ENCODE data around the gene INSIG2. TPM values are rescaled to one million over a fixed set of nuclear protein-coding genes. Genes with fewer than 3 reads are reported as not detected.

Gene INSIG2
- total RNA-seq, 2 donors from 2014 or later, result 15.2 to 15.9 TPM

DNA sequence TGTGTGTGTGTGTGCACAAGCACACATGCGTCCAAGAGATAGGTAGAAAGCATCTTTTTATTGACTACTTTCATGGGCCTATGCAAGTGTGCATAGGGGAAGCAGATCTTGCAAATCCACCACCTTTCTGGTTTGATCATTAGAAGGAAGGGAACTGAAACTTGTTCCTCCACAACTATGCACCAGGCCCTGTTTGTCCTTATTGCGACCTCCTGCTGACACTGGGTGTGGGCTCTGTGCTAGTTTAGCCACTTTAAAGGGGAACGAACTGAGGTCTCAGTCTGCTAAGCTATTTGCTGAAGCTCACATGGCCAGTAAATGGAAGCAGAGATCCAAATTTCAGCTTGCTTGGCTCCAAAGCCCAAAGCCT is 32.1 kb upstream of the INSIG2 start:
- DNase-seq, result no peak
- intact Hi-C loops (cut with DNase I), result no loop called here
- peak in 1 of 2 donors; percentile 75 for ATAC-seq

DNA sequence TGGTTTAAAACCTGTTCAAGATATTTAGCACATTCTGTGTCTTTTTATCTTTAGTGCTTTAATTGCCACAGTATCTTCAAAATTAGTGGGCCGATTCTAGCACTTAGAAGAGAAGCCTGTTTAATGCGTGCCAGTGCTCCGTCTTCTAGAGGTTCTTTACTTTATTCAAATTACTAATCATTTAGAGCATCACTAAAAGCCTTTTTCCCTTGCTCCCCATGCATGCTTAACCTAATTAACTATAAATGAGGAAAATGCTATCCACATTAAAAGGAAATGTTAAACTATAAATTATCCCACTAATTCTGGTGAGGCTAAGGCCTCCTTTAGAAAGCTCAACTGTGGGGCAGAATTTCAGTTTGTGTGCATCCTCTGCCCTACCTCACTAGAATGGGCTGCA is 31.5 kb upstream of the INSIG2 start:
- intact Hi-C loops (cut with DNase I), result no loop called here
- ATAC-seq (no peak), DNase-seq (no peak)

DNA sequence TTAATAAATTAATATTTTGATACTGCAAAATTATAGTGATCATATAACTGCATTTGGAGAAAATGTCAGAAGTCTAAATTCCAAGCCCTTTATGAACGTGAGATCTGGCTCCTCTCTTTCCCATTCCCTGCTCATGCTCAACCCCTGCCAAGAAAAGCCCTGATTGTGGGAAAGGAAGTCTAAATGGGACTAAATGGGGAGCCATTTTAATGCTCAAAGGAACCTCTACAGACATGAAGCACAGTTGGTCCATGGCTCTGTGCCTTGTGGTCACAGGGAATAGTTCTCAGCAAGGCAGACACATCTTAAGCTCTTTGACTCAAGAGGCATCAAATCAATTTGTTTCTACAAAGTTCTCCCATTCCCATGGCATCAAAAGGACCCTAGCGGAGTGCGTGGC is 29.3 kb upstream of the INSIG2 start:
- DNase-seq (no peak), ATAC-seq (no peak)
- intact Hi-C loops (cut with DNase I), result no loop called here

DNA sequence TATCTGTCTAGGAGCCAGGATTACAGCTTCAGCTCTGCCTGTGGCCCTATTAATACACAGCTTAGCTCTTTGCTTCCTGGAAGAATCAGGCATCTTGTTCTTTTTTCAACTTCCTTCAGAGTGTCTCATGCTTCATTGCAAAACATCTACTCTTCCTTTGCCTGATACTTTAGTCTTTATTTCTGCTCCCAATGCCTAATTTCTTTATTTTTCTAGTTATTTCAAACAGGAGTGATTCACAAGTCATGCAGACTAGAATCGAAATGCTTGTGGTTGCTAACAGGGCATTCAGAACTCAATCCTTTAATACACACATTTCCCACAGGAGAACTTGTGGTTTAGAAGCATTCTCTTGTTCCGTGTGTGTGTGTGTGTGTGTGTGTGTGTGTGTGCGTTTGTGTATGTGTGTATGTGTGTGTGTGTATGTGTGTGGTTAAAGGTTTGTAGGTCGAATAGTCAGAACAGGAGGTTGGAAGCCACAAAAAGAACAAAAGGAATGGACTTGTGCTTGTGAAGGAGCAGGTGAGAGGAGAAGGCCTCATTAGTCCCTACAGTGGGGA is 28.3 kb upstream of the INSIG2 start:
- ATAC-seq (no peak), DNase-seq (no peak)
- intact Hi-C loops (cut with DNase I), result no loop called here

DNA sequence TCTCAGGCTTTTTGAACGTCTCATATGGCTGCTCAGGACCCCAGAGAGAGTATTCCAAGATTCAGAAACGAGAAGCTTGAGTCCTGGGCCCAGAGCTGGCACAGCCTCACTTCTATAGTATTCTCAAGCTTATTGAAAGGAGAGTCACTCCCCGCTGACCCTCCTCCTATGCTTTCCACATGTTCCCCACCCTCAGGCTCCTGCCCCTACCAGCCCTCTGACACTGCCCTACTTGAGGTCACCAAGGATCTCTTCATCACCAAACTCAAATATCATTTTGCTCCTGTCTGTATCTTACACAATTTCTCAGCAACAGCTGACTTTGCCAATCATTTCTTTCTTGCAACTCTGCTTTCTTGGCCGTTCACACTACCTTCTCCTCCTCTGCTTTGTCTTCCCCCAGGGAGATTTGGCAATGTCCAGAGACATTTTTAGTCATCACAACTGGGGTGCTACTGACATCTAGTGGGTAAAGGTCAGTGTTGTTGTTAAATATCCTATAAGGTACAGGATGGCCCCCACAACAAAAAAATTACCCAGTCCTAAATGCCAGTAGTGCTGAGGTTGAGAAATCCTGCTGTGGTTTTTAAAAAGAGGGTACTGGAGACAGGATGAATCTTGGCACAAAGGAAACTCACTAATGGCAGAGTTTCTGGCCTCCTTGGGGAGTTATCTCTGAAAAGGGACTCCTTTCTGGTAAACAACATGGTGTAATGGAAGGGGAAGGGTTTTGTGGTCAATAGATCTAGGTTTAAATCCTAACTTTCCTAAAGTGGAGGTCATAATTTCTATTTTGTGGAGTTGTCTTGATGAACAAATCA is 26.9 kb upstream of the INSIG2 start:
- ATAC-seq (peak; percentile 71 to 75), DNase-seq (no peak)
- intact Hi-C loops (cut with DNase I), result no loop called here

DNA sequence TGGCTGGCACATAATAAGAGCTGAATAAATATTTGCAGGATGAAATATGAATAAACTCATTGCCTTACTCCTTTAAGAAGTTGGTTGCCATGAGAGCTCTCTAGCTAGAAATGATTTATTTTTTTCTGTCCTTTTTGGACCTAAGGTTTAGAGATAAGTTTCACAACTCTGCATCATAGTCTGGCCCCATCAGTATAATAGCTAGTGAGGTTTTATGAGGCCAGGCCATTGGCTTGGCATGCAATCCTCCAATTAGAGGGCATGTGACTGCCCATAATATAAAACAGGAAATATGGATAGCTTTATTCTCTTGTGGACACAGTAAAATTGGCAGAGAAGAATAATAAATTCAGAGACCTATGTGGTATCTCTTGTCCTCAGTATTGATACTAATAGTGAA is 26.2 kb upstream of the INSIG2 start:
- intact Hi-C loops (cut with DNase I), result no loop called here
- DNase-seq, result no peak
- no peak for ATAC-seq

DNA sequence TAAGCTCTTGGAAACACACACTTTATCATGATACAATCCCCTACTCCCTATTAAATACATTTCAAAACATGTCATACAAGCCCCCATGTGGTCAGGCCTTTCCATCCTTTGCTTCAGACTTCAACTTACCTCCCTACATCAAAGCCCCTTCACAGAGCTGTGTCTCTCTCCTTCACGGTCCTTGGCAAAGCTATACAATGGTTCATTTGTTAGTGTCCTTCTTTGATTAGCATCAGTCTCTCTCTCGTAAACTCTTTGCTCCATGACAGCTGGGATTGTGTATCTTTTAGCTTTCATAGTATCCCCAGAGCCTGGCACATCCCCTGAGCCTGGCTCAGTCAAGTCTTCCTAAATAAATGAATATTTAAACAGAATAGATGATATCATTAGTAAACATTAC is 25.6 kb upstream of the INSIG2 start:
- DNase-seq, result no peak
- intact Hi-C loops (cut with DNase I), result no loop called here
- ATAC-seq, result no peak

DNA sequence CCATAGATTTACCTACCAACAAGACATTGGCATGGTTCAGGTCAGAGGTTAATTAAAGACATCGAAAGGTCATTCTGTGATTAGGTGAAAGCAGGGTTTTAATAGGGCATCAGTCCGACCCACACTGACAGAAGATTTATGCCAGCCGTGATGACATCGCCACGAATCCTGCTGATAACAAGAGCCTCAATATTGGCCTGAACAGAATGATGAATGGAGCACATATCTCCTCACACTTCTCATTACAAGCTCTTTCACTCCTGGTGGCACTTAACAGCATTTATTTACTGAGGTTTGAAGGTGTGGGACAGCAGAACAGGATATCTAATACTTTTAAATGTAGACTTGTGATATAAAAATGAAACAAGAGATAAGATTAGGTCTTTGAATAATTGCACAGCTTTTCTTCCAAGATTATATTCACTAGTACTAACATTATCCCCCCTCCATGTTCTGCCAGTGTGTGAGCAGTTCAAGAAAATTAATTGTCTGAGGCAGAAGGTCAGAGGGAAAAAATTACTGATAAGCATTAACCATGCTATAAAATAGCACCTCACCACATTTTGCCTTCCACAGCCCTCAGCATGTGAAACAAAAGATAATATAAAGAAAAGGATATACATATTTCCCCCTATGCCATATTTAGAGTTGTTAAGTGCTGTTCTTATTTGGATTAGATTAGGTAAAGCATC is 23.1 kb upstream of the INSIG2 start:
- ATAC-seq (no peak), DNase-seq (no peak)

DNA sequence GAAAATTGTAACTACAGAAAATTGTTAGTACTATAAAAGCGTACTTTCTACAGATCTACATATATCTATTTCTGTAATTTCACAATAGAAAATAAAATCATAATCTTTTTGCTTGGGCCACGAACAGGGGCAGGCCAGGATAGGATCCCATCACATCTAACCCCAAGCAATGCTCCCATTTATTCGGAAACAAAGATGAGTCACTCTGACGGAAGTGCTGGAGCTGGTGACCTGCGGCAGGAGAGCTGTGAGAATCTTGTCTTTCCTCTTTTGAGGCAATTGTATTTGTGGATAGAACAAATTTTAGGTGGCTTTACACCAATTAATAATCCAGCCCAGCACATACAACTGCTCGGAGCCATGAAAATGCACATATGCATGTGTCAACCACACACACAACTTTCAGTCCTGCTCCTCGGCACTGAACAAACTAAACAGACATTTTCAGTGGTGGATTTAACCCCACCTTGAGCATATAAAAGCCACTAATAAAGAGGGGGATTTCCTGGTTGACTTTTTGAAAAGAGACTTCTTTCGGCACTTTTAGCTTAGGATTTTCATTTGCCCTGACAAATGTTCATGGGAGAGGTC is 22.3 kb upstream of the INSIG2 start:
- intact Hi-C loops (cut with DNase I), result no loop called here
- no peak for ATAC-seq
- no peak for DNase-seq

More for the DNA sequence above, 23.1 kb upstream of the INSIG2 start:
- intact Hi-C loops (cut with DNase I), result no loop called here

DNA sequence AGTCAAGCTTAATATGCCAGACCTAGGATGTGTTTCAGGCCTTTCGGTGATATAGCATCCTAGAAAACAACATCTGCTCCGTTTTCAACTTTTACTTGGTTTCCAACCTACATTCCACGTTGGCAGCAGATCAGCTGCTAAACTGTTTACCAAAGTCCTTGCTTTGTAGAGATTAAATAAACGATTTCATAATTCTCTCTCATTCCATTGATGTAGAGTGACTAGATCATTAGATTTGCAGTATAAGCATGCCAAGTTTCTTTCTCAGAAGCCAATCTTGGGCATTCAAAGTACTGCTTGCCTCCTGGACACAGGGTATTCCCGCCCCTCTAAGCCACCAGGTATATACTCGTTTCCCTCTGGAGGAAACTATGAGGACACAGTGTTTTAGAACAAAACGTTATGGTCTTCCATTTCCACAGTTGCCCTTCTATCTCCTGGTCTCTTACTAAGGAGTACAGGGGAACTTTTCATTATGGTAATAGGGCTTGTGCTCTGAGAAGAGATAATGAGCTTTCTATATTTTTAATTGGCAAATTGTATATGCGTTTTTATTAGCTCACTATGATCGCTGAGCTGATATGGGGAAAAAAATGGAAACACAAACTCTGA is 10.5 kb upstream of the INSIG2 start:
- intact Hi-C loops (cut with DNase I), result no loop called here
- DNase-seq (no peak), ATAC-seq (no peak)

DNA sequence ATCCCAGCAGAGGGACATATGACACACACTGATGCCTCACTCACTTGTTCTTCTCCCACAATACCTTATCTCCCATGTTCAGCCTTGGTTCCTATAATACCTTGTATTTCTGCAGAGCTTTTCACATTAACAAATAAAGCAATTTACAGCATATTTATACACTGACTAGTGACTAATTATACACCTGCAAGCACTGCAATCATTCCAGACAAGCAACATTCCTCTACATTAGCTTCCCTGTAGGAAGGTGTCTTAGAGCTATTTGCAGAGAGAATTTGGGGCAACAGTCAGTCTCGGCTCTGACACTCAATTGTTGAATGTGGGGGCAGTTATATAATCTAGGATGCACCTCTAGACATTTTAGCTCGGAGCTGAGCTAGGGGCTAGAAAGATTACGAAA is 9.5 kb upstream of the INSIG2 start:
- no peak for ATAC-seq
- intact Hi-C loops (cut with DNase I), result no loop called here
- DNase-seq, result no peak

DNA sequence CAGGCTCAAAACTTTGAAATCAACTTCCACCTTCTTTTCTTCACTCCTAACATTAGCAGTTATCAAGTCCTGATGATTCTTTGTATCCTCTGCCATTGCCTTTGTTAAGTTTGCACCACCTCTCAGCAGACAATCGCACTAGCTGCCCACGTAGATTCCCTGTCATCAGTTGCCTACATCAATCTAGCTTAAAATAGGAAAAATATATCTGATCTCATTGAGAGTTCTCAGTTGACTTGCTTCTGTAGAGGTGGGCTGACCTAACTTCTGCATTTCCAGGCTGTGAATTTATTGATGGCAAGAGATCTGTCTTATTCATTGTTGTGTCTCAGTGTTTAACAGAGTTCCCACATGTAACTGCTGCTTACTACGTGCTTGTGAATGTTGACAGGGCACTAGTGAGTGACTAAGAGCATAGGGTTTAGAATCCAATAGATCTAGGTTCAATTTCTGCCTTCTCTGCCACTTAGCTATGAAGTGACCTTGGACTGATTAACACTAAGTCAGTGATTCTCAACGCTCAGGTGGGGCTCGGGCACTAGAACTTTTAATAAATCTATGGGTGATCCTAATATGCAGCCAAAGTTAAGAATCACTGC is 3.7 kb upstream of the INSIG2 start:
- no peak for DNase-seq
- intact Hi-C loops (cut with DNase I), result loop anchor here in 1 of 2 donors (10.0 kb wide), 1 partner anchor 100 kb away; no protein-coding TSS in a partner anchor
- no peak for ATAC-seq

DNA sequence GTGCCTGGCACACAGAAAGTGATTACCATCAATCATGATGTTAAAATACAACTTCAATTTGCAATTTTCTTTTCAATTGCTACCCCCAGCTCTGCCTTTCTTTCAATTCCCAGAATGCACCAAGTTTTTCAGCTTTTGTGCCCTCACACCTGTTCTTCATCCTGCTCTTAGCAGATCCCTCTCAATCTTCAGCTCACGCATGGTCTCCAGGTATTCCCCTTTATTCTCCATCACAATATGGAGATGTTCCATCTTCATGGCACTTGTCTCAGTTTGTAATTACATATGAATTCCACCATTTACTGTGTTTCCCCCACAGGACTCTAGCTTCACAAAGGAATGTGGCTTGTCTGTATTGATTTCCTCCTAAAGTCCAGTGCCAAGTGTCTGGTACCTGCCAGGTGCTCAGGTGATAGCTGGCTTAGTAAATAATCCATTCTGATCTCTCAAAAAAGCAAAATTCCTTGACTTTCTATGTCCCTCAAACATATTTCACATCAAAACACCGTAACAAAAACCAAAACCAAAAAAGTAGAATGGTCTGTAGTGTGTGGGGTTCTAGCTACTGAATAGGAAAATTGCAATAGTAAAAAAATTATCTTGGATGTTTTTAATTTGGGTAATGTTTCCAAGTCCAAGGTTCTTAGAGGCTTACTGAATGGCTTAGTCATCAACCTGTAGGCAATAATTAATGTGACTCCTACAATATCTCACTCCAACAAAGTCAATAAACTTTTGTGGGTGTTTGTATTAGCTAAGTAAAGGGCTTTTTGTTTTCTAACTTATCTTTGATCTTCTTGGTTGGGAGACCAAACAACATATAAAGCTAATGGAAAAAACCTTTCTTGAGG is 2.9 kb upstream of the INSIG2 start:
- ATAC-seq (no peak), DNase-seq (no peak)
- intact Hi-C loops (cut with DNase I), result loop anchor here in 1 of 2 donors (10.0 kb wide), 1 partner anchor 99 kb away; no protein-coding TSS in a partner anchor

DNA sequence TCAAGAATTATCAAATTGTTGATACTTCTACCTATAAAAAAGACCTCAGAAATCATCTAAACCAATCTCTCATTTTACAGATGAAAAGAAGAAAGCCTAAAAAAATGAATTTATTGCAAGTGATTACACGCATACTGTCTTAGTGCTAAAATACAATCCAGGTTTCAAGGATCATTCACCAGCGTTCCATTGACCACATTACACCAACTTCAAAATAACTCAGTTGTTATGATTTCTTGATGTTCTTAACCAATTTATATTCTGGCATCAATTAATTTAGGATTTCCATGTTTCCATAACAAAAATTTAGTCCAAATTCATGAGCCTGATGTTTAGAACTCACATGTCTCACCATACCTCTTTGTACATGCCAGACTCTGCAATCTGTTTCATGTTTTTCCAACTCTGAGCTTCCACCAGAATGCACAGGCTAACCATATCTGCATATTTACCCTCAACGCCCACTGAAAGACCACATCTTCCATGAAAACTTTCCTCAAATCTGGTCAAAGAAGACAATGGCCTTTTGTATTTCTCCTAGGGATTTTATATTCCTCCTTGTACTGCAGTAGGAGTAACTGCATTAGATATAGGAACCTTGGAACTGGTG is 2.1 kb upstream of the INSIG2 start:
- intact Hi-C loops (cut with DNase I), result loop anchor here in 1 of 2 donors (10.0 kb wide), 1 partner anchor 99 kb away; no protein-coding TSS in a partner anchor
- DNase-seq (no peak), ATAC-seq (no peak)

DNA sequence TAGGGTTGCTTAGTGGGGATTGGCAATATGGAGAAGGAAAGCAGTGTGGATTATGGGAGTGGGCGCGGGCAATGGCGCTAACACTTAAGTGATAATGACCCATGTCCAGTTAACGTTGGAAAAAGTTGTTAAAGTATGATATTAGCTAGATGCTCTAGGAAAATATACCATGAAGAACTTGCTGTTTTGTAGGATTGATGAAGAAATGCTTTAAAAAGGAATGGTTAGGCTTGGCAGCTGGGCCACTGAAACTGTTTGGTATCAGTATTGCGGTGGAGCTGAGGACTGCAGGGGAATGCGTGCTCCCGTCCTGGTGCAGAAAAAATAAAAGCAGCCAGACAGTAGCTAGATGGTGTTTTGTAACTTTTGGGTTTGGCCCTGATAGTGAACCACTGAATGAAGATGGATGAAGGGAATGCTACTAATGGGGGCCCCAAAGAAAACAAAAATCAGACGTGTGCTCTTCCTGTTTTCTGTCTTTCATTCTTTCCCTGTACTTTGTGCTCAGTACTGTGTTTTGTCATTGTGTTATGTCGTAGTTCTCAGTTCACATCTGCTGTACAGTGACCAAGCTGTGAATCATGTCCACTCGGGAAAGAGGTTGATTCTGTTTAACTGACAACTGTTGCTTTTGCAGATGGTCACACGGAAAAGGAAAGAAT is 999 bp downstream of the INSIG2 start:
- ATAC-seq (peak; percentile 59 to 64), DNase-seq (no peak)
- intact Hi-C loops (cut with DNase I), result loop anchor here in 1 of 2 donors (10.0 kb wide), 1 partner anchor 96 kb away; no protein-coding TSS in a partner anchor

DNA sequence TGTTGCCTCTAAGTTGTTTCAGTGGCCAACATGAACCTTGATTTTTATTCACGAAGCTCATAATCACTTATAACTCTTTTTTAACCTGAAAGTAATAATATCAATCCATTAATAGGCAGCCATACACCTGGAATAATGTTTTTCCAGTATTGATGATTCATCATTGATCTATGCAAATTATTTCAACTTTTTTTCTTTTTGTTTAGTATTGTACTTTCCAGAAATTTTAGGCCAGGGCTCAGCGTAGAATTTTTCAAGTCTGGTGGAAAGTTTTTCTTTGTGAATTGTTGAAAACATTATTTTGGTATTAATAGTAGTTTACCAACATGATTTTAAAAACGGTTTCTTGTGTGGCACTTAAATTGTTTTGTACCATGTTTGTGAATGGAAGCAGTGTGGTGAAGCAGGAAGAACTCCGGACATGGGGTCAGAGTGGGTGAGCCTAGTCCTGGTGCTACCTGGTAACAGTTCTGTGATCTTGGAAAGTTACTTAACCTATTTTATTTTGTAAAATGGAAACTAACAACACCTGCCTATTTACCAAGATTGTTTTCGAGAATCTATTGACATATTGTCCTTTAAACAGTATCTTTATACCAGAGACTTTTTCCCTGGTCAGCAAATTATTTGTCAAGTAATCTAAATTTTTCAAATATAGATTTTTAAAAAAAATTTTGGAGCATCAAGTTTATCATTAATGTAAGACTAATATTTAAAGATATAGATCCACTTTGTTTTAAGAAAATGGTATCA is 2.3 kb downstream of the INSIG2 start:
- DNase-seq (no peak), ATAC-seq (no peak)
- intact Hi-C loops (cut with DNase I), result no loop called here

DNA sequence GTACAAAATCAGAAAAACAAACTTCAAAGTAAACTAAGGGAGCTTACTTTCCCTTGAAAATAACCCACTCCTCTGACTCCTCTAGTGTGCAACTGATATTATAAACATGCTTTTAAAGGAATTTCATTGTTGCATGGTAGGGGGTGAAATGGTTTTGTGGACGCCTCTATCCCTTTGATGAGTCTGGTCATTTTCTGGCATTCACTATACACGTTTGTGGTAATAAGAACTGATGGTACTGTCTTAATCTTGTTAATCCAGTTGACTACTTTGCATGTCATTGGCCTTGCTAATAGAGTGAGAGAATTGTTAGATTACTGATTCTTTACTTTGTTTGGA is 2.8 kb downstream of the INSIG2 start:
- ATAC-seq (no peak), DNase-seq (no peak)
- intact Hi-C loops (cut with DNase I), result no loop called here
